ENCODE data around the gene ZFP30. TPM values are rescaled to one million over a fixed set of nuclear protein-coding genes. Genes with fewer than 3 reads are reported as not detected.

Gene ZFP30
- total and polyA plus RNA-seq, 2 of the 13 experiments (the other 11 are each of a cell fraction or from before 2014, with no cell fraction given): 3.4 to 19.2 TPM

DNA sequence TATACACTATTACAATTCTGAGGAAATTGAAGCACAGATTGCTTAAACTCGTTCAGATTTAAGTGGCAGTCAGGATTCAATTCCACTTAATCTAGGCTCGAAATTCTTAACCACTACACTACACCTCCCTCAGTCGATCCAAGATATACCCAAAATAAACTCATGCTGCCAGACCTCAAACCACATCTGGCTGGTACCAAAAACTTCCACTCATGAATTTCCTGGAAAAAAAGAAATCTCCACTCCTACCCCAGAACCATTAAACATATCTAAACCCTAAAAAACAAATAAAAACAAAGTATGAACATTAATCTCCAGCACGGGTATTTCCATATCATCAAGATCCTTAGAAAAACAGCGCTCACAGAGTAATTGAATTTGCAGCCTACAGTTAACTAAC, 1.1 kb downstream of the ZFP30 start:
- Histone ChIP-seq H3K27ac (ENCODE audit: extremely low read length, insufficient read depth, low read length) (peak overlapping the region; percentile 94), H4K20me1 (ENCODE audit: insufficient read depth, low read length) (no peaks in the 10 kb centered on the region), H2AFZ (ENCODE audit: low read length) (peak overlapping the region; percentile 15), H3K9me3 (ENCODE audit: low read length) (no peaks in the 10 kb centered on the region), H3K9ac (ENCODE audit: insufficient read depth, low read depth, low read length) (peak overlapping the region; percentile 87), H3K79me2 (ENCODE audit: insufficient read depth, low read length) (peaks cover 42% of the 10 kb centered on the region), H3K4me3 (replicated peaks in 1 of 3; ENCODE audit: insufficient read depth in 1 of 3, low read depth in 2 of 3, low read length in 3 of 3) (peak overlapping the region; percentile 87 to 97 (median 93)), H3K4me1 (ENCODE audit: insufficient read depth, low read length) (peaks cover 15% of the 10 kb centered on the region), H3K36me3 (replicated peaks in 1 of 2; ENCODE audit: control insufficient read depth in 1 of 2, insufficient read depth in 2 of 2, low read length in 2 of 2) (no peaks in the 10 kb centered on the region), H3K4me2 (ENCODE audit: low read depth, low read length) (peak overlapping the region; percentile 98), H3K27me3 (ENCODE audit: control insufficient read depth in 1 of 2, insufficient read depth in 2 of 2, low read length in 2 of 2) (no peaks in the 10 kb centered on the region; a peak in 1 of 5 replicates)
- POLR2A ChIA-PET: interaction anchor here (1.1 to 1.5 kb wide), 3 partner anchors 36 to 126 kb away, joined by 3 to 11 read pairs (median 4); partner anchors contain the start of genes ZNF540 and ZNF571
- in situ Hi-C loops (cut with HindIII; ENCODE audit: extremely low pct_ligation_motif_present, low pct_unique_long_range_greater_than_20kb) (no loop called here), intact Hi-C loops (cut with micrococcal nuclease; ENCODE audit: unreplicated experiment) (no loop called here)
- TF ChIP-seq ZNF143 (CRISPR knock-in tag; IDR thresholded peaks at IDR 0.05): no peak
- TF ChIP-seq KLF16 (CRISPR knock-in tag; IDR thresholded peaks at IDR 0.05): no peak
- TF ChIP-seq ZNF20 (CRISPR knock-in tag; IDR thresholded peaks at IDR 0.05): no peak
- TF ChIP-seq POLR2AphosphoS2 (IDR thresholded peaks at IDR 0.05; ENCODE audit: low read depth, low read length): no peak
- ATAC-seq (no peak), FAIRE-seq (no peak), DNase-seq (ENCODE audit: low spot score) (no peak)
- under 1% methylated on average over 5 of the region's 5 CpGs for WGBS (ENCODE audit: low lambda C conversion rate)
- BruUV-seq (replicated peaks): no TSS peak
- CTCF ChIA-PET (ENCODE audit: low intra/inter-chr PET ratio, low total read pairs): no interaction called here

DNA sequence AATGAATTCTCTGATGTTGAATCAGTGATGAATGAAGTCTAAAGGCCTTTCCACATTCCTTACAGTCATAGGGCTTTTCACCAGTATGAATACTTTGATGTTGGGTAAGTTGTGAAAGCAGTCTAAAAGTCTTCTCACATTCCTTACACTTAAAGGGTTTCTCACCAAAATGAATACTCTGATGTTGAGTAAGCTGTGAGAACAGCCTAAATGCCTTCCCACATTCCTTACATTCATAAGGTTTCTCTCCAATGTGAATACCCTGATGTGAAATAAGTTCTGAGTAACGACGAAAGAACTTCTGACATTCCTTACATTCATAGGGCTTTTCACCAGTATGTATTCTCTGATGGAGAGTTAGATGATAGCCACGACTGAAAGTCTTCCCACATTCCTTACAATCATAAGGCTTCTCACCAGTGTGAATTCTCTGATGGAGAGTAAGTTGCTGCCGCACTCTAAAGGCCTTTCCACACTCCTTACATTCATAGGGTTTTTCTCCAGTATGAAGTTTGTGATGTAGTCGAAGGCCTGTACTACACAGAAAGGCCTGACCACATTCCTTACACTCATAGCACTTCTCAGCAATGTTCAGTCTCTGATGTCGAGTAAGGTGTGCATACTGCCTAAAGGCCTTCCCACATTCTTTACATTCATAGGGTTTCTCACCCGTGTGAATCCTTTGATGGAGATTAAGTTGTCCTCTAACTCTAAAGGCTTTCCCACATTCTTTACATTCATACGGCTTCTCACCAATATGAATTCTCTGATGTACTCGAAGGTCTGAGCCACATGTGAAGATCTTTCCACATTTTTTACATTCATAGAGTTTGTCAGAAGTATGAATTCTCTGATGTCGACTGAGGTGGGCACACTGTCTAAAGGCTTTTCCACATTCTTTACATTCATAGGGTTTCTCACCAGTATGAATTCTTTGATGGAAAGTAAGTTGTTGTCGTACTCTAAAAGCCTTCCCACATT, 19.9 kb downstream of the ZFP30 start:
- FAIRE-seq (no peak), DNase-seq (ENCODE audit: low spot score) (no peak), ATAC-seq (no peak)
- no peaks in the 10 kb centered on the region for H4K20me1 ChIP-seq (ENCODE audit: insufficient read depth, low read length)
- CTCF ChIA-PET (ENCODE audit: low intra/inter-chr PET ratio, low total read pairs): no interaction called here
- H3K4me3 ChIP-seq (replicated peaks in 1 of 3; ENCODE audit: insufficient read depth in 1 of 3, low read depth in 2 of 3, low read length in 3 of 3): no peak overlapping the region
- in situ Hi-C loops (cut with HindIII; ENCODE audit: extremely low pct_ligation_motif_present, low pct_unique_long_range_greater_than_20kb): no loop called here
- no TSS peak for BruUV-seq (replicated peaks)
- no peak overlapping the region for H3K9ac ChIP-seq (ENCODE audit: insufficient read depth, low read depth, low read length)
- no peak overlapping the region for H2AFZ ChIP-seq (ENCODE audit: low read length)
- peaks cover 8 to 38% of the 10 kb centered on the region in 2 experiments; a peak in 3 of 5 replicates for H3K36me3 ChIP-seq (replicated peaks in 1 of 2; ENCODE audit: control insufficient read depth in 1 of 2, insufficient read depth in 2 of 2, low read length in 2 of 2)
- TF ChIP-seq, protein P1, sequence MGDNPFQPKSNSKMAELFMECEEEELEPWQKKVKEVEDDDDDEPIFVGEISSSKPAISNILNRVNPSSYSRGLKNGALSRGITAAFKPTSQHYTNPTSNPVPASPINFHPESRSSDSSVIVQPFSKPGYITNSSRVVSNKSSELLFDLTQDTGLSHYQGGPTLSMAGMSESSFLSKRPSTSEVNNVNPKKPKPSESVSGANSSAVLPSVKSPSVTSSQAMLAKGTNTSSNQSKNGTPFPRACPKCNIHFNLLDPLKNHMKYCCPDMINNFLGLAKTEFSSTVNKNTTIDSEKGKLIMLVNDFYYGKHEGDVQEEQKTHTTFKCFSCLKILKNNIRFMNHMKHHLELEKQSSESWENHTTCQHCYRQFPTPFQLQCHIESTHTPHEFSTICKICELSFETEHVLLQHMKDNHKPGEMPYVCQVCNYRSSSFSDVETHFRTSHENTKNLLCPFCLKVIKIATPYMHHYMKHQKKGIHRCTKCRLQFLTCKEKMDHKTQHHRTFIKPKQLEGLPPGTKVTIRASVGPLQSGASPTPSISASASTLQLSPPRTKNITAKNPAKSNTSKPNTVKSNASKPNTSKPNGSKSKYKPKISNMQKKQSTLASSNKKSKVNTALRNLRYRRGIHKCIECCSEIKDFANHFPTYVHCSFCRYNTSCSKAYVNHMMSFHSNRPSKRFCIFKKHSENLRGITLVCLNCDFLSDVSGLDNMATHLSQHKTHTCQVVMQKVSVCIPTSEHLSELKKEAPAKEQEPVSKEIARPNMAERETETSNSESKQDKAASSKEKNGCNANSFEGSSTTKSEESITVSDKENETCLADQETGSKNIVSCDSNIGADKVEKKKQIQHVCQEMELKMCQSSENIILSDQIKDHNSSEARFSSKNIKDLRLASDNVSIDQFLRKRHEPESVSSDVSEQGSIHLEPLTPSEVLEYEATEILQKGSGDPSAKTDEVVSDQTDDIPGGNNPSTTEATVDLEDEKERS (CRISPR knock-in tag; IDR thresholded peaks at IDR 0.05): no peak
- TF ChIP-seq ZNF549 (CRISPR knock-in tag; IDR thresholded peaks at IDR 0.05) (no peak), HDAC2 (CRISPR knock-in tag; IDR thresholded peaks at IDR 0.05) (no peak), ZNF333 (CRISPR knock-in tag; IDR thresholded peaks at IDR 0.05; ENCODE audit: borderline replicate concordance) (no peak), ETV6 (CRISPR knock-in tag; conservative IDR thresholded peaks at IDR 0.05) (no peak), AGO2 (optimal IDR thresholded peaks at IDR 0.05; ENCODE audit: low read depth, low read length) (no peak), SMAD1 (CRISPR knock-in tag; IDR thresholded peaks at IDR 0.05; ENCODE audit: borderline replicate concordance, low read depth) (no peak), ZNF652 (CRISPR knock-in tag; IDR thresholded peaks at IDR 0.05; ENCODE audit: borderline replicate concordance, low read depth) (no peak), CCDC6 (CRISPR knock-in tag; IDR thresholded peaks at IDR 0.05) (no peak), NBN (conservative IDR thresholded peaks at IDR 0.05) (no peak)
- H3K27ac ChIP-seq (ENCODE audit: extremely low read length, insufficient read depth, low read length): no peak overlapping the region
- POLR2A ChIA-PET: no interaction called here
- no peak overlapping the region for H3K4me2 ChIP-seq (ENCODE audit: low read depth, low read length)
- no peaks in the 10 kb centered on the region for H3K79me2 ChIP-seq (ENCODE audit: insufficient read depth, low read length)
- 96% methylated on average over 11 of the region's 11 CpGs for WGBS (ENCODE audit: low lambda C conversion rate)
- no peaks in the 10 kb centered on the region for H3K27me3 ChIP-seq (ENCODE audit: control insufficient read depth in 1 of 2, insufficient read depth in 2 of 2, low read length in 2 of 2)
- peaks cover 89% of the 10 kb centered on the region for H3K9me3 ChIP-seq (ENCODE audit: low read length)
- intact Hi-C loops (cut with micrococcal nuclease; ENCODE audit: unreplicated experiment): no loop called here
- no peaks in the 10 kb centered on the region for H3K4me1 ChIP-seq (ENCODE audit: insufficient read depth, low read length)
